ENCODE measurements around the gene RPL37.
A peak's percentile ranks its signal among the peaks of the same experiment; 100 is the strongest.

The RPL37 gene

DNA sequence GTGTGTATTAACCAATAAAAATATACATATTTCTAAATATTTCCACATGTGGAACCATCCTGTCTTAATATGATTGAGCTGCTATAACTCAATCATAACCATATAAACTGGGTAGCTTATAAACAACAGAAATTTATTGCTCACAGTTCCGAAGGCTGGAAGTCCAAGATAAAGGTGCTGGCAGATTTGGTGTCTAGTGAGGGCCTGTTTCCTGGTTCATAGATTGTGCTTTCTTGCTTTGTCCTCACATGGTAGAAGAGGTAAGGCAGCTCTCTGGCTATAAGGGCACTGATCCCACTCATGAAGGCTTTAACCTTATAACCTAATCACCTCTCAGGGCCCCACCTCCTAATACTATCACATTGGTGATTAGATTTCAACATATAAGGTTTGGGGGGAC, 22.9 kb downstream of the RPL37 start:
- Histone ChIP-seq H3K9ac (ENCODE audit: low read depth, low read length) (no peak overlapping the region), H3K4me3 (ENCODE audit: low read depth in 1 of 2, low read length in 2 of 2) (no peak overlapping the region), H3K36me3 (ENCODE audit: insufficient read depth, low read length) (no peaks in the 10 kb centered on the region), H3K4me2 (ENCODE audit: insufficient read depth, low read length) (no peak overlapping the region), H3K27me3 (ENCODE audit: insufficient read depth, low read length, poor library complexity) (no peaks in the 10 kb centered on the region), H3K79me2 (ENCODE audit: insufficient read depth, low read length) (no peaks in the 10 kb centered on the region), H2AFZ (ENCODE audit: low read depth, low read length) (no peak overlapping the region), H3K9me3 (ENCODE audit: insufficient read depth, low read length, severe bottlenecking) (no peaks in the 10 kb centered on the region), H3K4me1 (ENCODE audit: insufficient read depth, low read length) (no peaks in the 10 kb centered on the region), H4K20me1 (ENCODE audit: insufficient read depth, low read length) (no peaks in the 10 kb centered on the region), H3K27ac (ENCODE audit: low read length) (no peak overlapping the region)
- DNase-seq (no peak), ATAC-seq (ENCODE audit: insufficient read depth, low read depth) (no peak)
- no peak for TF ChIP-seq EZH2 (IDR thresholded peaks at IDR 0.05; ENCODE audit: borderline replicate concordance, low read depth, low read length, severe bottlenecking)
- TF ChIP-seq, protein P1, sequence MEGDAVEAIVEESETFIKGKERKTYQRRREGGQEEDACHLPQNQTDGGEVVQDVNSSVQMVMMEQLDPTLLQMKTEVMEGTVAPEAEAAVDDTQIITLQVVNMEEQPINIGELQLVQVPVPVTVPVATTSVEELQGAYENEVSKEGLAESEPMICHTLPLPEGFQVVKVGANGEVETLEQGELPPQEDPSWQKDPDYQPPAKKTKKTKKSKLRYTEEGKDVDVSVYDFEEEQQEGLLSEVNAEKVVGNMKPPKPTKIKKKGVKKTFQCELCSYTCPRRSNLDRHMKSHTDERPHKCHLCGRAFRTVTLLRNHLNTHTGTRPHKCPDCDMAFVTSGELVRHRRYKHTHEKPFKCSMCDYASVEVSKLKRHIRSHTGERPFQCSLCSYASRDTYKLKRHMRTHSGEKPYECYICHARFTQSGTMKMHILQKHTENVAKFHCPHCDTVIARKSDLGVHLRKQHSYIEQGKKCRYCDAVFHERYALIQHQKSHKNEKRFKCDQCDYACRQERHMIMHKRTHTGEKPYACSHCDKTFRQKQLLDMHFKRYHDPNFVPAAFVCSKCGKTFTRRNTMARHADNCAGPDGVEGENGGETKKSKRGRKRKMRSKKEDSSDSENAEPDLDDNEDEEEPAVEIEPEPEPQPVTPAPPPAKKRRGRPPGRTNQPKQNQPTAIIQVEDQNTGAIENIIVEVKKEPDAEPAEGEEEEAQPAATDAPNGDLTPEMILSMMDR (IDR thresholded peaks at IDR 0.05; ENCODE audit: borderline replicate concordance, extremely low read depth, low read length, poor library complexity, severe bottlenecking) = no peak

DNA sequence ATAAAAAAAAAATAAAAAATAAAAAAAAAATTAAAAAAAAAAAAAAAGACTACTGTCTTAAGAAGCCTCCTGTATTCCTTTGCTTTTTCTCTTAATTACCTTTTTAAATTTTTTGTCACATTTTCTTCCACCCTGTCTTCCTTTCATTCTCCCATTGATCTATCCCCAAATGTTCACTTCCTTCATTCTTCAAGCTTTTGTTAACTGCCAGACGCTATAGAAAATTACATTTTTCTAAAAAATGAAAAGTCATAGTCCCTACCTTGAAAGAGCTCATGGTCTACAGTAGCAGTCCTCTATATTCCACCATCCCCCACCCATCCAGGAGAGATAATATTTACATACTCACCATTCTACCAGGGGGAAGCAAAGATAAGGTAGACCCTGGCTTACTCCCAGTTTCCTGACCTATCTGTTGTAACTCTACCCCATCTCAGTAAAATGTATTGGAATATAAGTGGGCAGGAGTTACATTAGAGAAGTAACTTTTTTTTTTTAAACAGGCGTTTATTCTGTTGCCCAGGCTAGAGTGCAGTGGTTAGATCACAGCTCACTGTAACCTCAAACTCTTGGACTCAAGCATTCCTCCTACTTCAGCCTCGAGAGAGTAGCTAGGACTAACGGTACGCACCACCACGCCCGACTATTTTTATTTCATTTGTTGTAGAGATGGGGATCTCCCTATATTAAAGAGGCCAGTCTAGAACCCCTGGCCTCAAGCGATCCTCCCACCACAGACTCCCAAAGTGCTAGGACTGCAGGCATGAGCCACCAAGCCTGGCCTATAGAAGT, 33.1 kb downstream of the RPL37 start:
- H3K4me2 ChIP-seq (ENCODE audit: insufficient read depth, low read length) = no peak overlapping the region

DNA sequence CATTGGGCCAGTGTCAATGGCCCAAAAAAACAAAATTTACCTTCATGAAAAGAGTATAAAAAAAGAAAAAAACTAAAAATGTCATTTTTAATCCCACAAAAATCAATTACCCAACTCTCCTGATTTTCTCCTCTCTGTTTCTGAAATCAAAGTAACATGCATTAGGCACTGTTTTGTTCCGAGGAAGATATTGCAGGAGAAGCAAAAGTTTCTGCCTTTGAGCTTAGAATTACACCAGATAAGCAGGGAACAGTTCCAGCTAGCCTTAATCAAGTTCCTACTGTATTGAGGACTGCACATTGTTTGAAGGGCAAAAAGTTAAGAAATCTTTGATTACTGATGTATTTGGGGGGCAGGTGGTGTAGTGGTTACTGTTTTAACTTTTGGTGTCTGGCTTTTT, 35.8 kb downstream of the RPL37 start:
- H3K9ac ChIP-seq (ENCODE audit: low read depth, low read length) = peak overlapping the region; percentile 75; the same call in 1 of the 2 replicates
- H3K27me3 ChIP-seq (ENCODE audit: insufficient read depth, low read length, poor library complexity) = no peaks in the 10 kb centered on the region
- H3K9me3 ChIP-seq (ENCODE audit: insufficient read depth, low read length, severe bottlenecking) = no peaks in the 10 kb centered on the region
- peaks cover 10% of the 10 kb centered on the region; the same call in 1 of the 2 replicates for H3K36me3 ChIP-seq (ENCODE audit: insufficient read depth, low read length)
- peak overlapping the region in 1 of 2 experiments; percentile 99; a peak in 1 of 4 replicates for H3K4me3 ChIP-seq (ENCODE audit: low read depth in 1 of 2, low read length in 2 of 2)
- DNase-seq = no peak
- no peak overlapping the region for H3K27ac ChIP-seq (ENCODE audit: low read length)
- ATAC-seq (ENCODE audit: insufficient read depth, low read depth) = no peak
- no peak for TF ChIP-seq EZH2 (IDR thresholded peaks at IDR 0.05; ENCODE audit: borderline replicate concordance, low read depth, low read length, severe bottlenecking)
- TF ChIP-seq, protein P1 (IDR thresholded peaks at IDR 0.05; ENCODE audit: borderline replicate concordance, extremely low read depth, low read length, poor library complexity, severe bottlenecking) = no peak
- peaks cover 24% of the 10 kb centered on the region; the same call in 1 of the 2 replicates for H4K20me1 ChIP-seq (ENCODE audit: insufficient read depth, low read length)
- peak overlapping the region; percentile 100; the same call in 1 of the 2 replicates for H2AFZ ChIP-seq (ENCODE audit: low read depth, low read length)
- H3K79me2 ChIP-seq (ENCODE audit: insufficient read depth, low read length) = peaks cover 37% of the 10 kb centered on the region
- H3K4me2 ChIP-seq (ENCODE audit: insufficient read depth, low read length) = peak overlapping the region; percentile 97
- peaks cover 38% of the 10 kb centered on the region for H3K4me1 ChIP-seq (ENCODE audit: insufficient read depth, low read length)

More for the DNA sequence above, 33.1 kb downstream of the RPL37 start:
- no peaks in the 10 kb centered on the region; the same call in 1 of the 2 replicates for H3K36me3 ChIP-seq (ENCODE audit: insufficient read depth, low read length)
- H3K27ac ChIP-seq (ENCODE audit: low read length) = no peak overlapping the region
- H3K9me3 ChIP-seq (ENCODE audit: insufficient read depth, low read length, severe bottlenecking) = no peaks in the 10 kb centered on the region
- DNase-seq (no peak), ATAC-seq (ENCODE audit: insufficient read depth, low read depth) (no peak)
- no peak overlapping the region for H3K9ac ChIP-seq (ENCODE audit: low read depth, low read length)
- no peak overlapping the region for H2AFZ ChIP-seq (ENCODE audit: low read depth, low read length)
- TF ChIP-seq EZH2 (IDR thresholded peaks at IDR 0.05; ENCODE audit: borderline replicate concordance, low read depth, low read length, severe bottlenecking) = no peak
- peaks cover 21% of the 10 kb centered on the region for H3K4me1 ChIP-seq (ENCODE audit: insufficient read depth, low read length)
- no peaks in the 10 kb centered on the region for H3K27me3 ChIP-seq (ENCODE audit: insufficient read depth, low read length, poor library complexity)
- peaks cover 10% of the 10 kb centered on the region for H3K79me2 ChIP-seq (ENCODE audit: insufficient read depth, low read length)
- peaks cover 5% of the 10 kb centered on the region; the same call in 1 of the 2 replicates for H4K20me1 ChIP-seq (ENCODE audit: insufficient read depth, low read length)
- no peak overlapping the region for H3K4me3 ChIP-seq (ENCODE audit: low read depth in 1 of 2, low read length in 2 of 2)

DNA sequence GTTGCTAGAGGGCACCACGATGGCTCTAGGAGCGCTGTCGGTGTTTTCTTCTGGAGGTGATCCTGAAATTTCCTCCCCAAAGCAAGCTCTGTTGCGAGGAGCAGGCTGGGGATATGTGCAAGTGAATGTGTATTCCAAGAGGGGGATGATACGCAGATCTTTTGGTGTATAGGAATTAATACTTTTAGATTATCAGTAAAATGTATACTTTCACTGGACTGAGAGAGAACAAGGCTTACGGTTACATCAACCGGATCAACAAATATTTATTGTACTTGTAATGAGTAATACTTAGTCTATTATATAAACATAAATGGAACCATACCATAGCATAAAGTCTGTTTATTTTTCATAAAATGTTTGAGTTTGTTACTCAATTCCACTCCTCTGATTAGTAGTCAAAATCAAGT, 36.2 kb downstream of the RPL37 start:
- no peak for DNase-seq
- H3K4me1 ChIP-seq (ENCODE audit: insufficient read depth, low read length) = peaks cover 38% of the 10 kb centered on the region
- H3K27ac ChIP-seq (ENCODE audit: low read length) = peak overlapping the region; percentile 78; the same call in 1 of the 2 replicates
- no peaks in the 10 kb centered on the region for H3K27me3 ChIP-seq (ENCODE audit: insufficient read depth, low read length, poor library complexity)
- peaks cover 10% of the 10 kb centered on the region; the same call in 1 of the 2 replicates for H3K36me3 ChIP-seq (ENCODE audit: insufficient read depth, low read length)
- no peak for ATAC-seq (ENCODE audit: insufficient read depth, low read depth)
- peak overlapping the region; percentile 100 for H2AFZ ChIP-seq (ENCODE audit: low read depth, low read length)
- no peaks in the 10 kb centered on the region for H3K9me3 ChIP-seq (ENCODE audit: insufficient read depth, low read length, severe bottlenecking)
- H3K4me3 ChIP-seq (ENCODE audit: low read depth in 1 of 2, low read length in 2 of 2) = peak overlapping the region; percentile 76 to 99
- H4K20me1 ChIP-seq (ENCODE audit: insufficient read depth, low read length) = peaks cover 24% of the 10 kb centered on the region; the same call in 1 of the 2 replicates
- TF ChIP-seq, protein P1 (IDR thresholded peaks at IDR 0.05; ENCODE audit: borderline replicate concordance, extremely low read depth, low read length, poor library complexity, severe bottlenecking) = no peak
- TF ChIP-seq EZH2 (IDR thresholded peaks at IDR 0.05; ENCODE audit: borderline replicate concordance, low read depth, low read length, severe bottlenecking) = no peak
- H3K9ac ChIP-seq (ENCODE audit: low read depth, low read length) = peak overlapping the region; percentile 75
- H3K4me2 ChIP-seq (ENCODE audit: insufficient read depth, low read length) = peak overlapping the region; percentile 97
- peaks cover 41% of the 10 kb centered on the region for H3K79me2 ChIP-seq (ENCODE audit: insufficient read depth, low read length)
